ENCODE results near the gene PRKCA. TPM values are rescaled to one million over a fixed set of nuclear protein-coding genes. Genes with fewer than 3 reads are reported as not detected.
"Not testable (repeated sequence)": the region's sequence is repeated elsewhere in the genome, so short reads cannot be mapped to it uniquely, and the experiment has no call there.

The PRKCA gene
- total RNA-seq, 1 donor = 60.5 TPM

GRCh38 chr17:66285149-66285548 is 17.3 kb upstream of the PRKCA start:
- no peak for TF ChIP-seq CTCF (IDR thresholded peaks at IDR 0.05; ENCODE audit: insufficient read depth, low read depth, low read length)
- no peak overlapping the region for H3K4me3 ChIP-seq (ENCODE audit: low read depth, low read length)
- DNase-seq (ENCODE audit: low read depth) = no peak

GRCh38 chr17:66287911-66288310 is 14.5 kb upstream of the PRKCA start:
- no peak overlapping the region for H3K4me3 ChIP-seq (ENCODE audit: low read depth, low read length)
- DNase-seq (ENCODE audit: low read depth) = no peak
- no peak for TF ChIP-seq CTCF (IDR thresholded peaks at IDR 0.05; ENCODE audit: insufficient read depth, low read depth, low read length)

- peak; percentile 20 for TF ChIP-seq CTCF (IDR thresholded peaks at IDR 0.05; ENCODE audit: insufficient read depth, low read depth, low read length)
- no peak for DNase-seq (ENCODE audit: low read depth)
- H3K4me3 ChIP-seq (ENCODE audit: low read depth, low read length) = no peak overlapping the region
These were observed 12.2 kb upstream of the PRKCA start for GRCh38 chr17:66290101-66290722.

GRCh38 chr17:66292353-66292752 is 10.1 kb upstream of the PRKCA start:
- no peak overlapping the region for H3K4me3 ChIP-seq (ENCODE audit: low read depth, low read length)
- DNase-seq (ENCODE audit: low read depth) = peak; percentile 60
- TF ChIP-seq CTCF (IDR thresholded peaks at IDR 0.05; ENCODE audit: insufficient read depth, low read depth, low read length) = no peak

- H3K4me3 ChIP-seq (ENCODE audit: low read depth, low read length) = no peak overlapping the region
- TF ChIP-seq CTCF (IDR thresholded peaks at IDR 0.05; ENCODE audit: insufficient read depth, low read depth, low read length) = no peak
- DNase-seq (ENCODE audit: low read depth) = no peak
These were observed 6.1 kb upstream of the PRKCA start for GRCh38 chr17:66296289-66296725.

- H3K4me3 ChIP-seq (ENCODE audit: low read depth, low read length); DNase-seq (ENCODE audit: low read depth): not testable (repeated sequence)
These were observed 5.0 kb upstream of the PRKCA start for GRCh38 chr17:66297443-66297842.

- DNase-seq (ENCODE audit: low read depth) = no peak
These were observed 2.7 kb upstream of the PRKCA start for GRCh38 chr17:66299711-66300110.

More at GRCh38 chr17:66299711-66300110, 2.7 kb upstream of the PRKCA start:
- H3K4me3 ChIP-seq (ENCODE audit: low read depth, low read length) = no peak overlapping the region
- no peak for TF ChIP-seq CTCF (IDR thresholded peaks at IDR 0.05; ENCODE audit: insufficient read depth, low read depth, low read length)
